Measurements from ENCODE around the gene ZWILCH.
A peak's percentile ranks its signal among the peaks of the same experiment; 100 is the strongest.
"Not testable (repeated sequence)": the region's sequence is repeated elsewhere in the genome, so short reads cannot be mapped to it uniquely, and the experiment has no call there.

ZWILCH gene

GRCh38 chr15:66488525-66488924, 16.6 kb upstream of the ZWILCH start:
- DNase-seq: no peak

- DNase-seq: no peak
Measured at GRCh38 chr15:66489179-66489791, 15.8 kb upstream of the ZWILCH start.

GRCh38 chr15:66491846-66492245, 13.3 kb upstream of the ZWILCH start:
- no peak for DNase-seq

- no peak for DNase-seq
Measured at GRCh38 chr15:66494262-66494661, 10.9 kb upstream of the ZWILCH start.

- DNase-seq: no peak
Measured at GRCh38 chr15:66496951-66497501, 8.1 kb upstream of the ZWILCH start.

- DNase-seq: peak; percentile 94 to 97 (median 96)
Measured at GRCh38 chr15:66497502-66498455, 7.3 kb upstream of the ZWILCH start, which contains the start of gene SNAPC5. TSS of gene SNAPC5 (minus strand) at chr15:66497762. CDS start at chr15:66497731, 31 bp downstream.

- DNase-seq: peak in 1 of 5 donors; percentile 52
Measured at GRCh38 chr15:66498501-66499386, 6.4 kb upstream of the ZWILCH start.

- DNase-seq: not testable (repeated sequence)
Measured at GRCh38 chr15:66500346-66500745, 4.8 kb upstream of the ZWILCH start.

- no peak for DNase-seq
Measured at GRCh38 chr15:66502491-66502890, 2.6 kb upstream of the ZWILCH start.

GRCh38 chr15:66503041-66503648, 2.0 kb upstream of the ZWILCH start:
- not testable (repeated sequence) for DNase-seq

GRCh38 chr15:66503780-66504562, 1.2 kb upstream of the ZWILCH start:
- DNase-seq: no peak

GRCh38 chr15:66505430-66505811, 295 bp downstream of the ZWILCH start:
- no peak for DNase-seq

GRCh38 chr15:66505818-66506217, 692 bp downstream of the ZWILCH start:
- DNase-seq: no peak

GRCh38 chr15:66508293-66508883, 3.3 kb downstream of the ZWILCH start:
- no peak for DNase-seq

GRCh38 chr15:66514586-66514985, 9.5 kb downstream of the ZWILCH start:
- no peak for DNase-seq

- DNase-seq: no peak
Measured at GRCh38 chr15:66515901-66516322, 10.8 kb downstream of the ZWILCH start.

GRCh38 chr15:66523926-66524325, 18.8 kb downstream of the ZWILCH start:
- no peak for DNase-seq

- no peak for DNase-seq
Measured at GRCh38 chr15:66524838-66525237, 19.7 kb downstream of the ZWILCH start.

- DNase-seq: no peak
Measured at GRCh38 chr15:66535056-66535455, 29.9 kb downstream of the ZWILCH start.

- DNase-seq: no peak
Measured at GRCh38 chr15:66542896-66543295, 37.8 kb downstream of the ZWILCH start.

- no peak for DNase-seq
Measured at GRCh38 chr15:66545255-66545654, 40.1 kb downstream of the ZWILCH start.

All from T-helper 1 cell (primary cell).